ENCODE results near the gene CILP2. TPM values are rescaled to one million over a fixed set of nuclear protein-coding genes. Genes with fewer than 3 reads are reported as not detected.

Gene CILP2
- total RNA-seq, 3 donors from 2014 or later: 0.09 TPM; not detected in 2

GRCh38 chr19:19508217-19508616 is 29.8 kb upstream of the CILP2 start:
- peaks cover 3% of the 10 kb centered on the region for H3K36me3 ChIP-seq (ENCODE audit: low read depth)
- H3K4me1 ChIP-seq (ENCODE audit: low read depth): peaks cover 6% of the 10 kb centered on the region
- intact Hi-C loops (cut with DNase I, micrococcal nuclease): no loop called here
- ATAC-seq (peak; percentile 6), DNase-seq (peak in 1 of 3 donors; percentile 31)
- H3K4me3 ChIP-seq: no peak overlapping the region
- no peaks in the 10 kb centered on the region for H3K9me3 ChIP-seq
- TF ChIP-seq CTCF (IDR thresholded peaks at IDR 0.05): no peak

DNA sequence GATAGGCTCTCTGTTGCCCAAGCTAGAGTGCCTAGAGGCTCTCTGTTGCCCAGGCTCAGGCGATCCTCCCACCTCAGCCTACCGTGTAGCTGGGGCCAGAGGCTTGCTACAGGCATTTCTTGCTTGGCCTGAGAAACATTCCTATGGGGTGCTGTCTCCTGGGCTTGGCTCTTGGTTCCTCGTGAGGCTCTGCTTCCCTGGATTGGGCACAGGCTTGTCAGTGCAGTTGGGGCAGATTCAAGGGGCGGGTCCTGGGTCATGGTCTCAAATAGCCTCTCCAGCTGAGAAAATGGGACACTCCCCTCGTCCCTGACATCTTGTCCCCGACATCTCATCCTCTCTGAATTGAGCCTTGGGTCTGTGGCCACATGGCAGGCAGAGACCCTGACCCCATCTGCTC is 27.6 kb upstream of the CILP2 start:
- H3K4me1 ChIP-seq (ENCODE audit: low read depth): peaks cover 6% of the 10 kb centered on the region
- H3K9me3 ChIP-seq: no peaks in the 10 kb centered on the region
- H3K4me3 ChIP-seq: no peak overlapping the region
- intact Hi-C loops (cut with DNase I, micrococcal nuclease): no loop called here
- ATAC-seq (peak; percentile 7), DNase-seq (no peak)
- no peak for TF ChIP-seq CTCF (IDR thresholded peaks at IDR 0.05)
- H3K36me3 ChIP-seq (ENCODE audit: low read depth): peaks cover 3% of the 10 kb centered on the region

- Histone ChIP-seq H3K4me1 (ENCODE audit: low read depth) (peaks cover 19% of the 10 kb centered on the region), H3K9me3 (no peaks in the 10 kb centered on the region), H3K4me3 (no peak overlapping the region), H3K36me3 (ENCODE audit: low read depth) (no peaks in the 10 kb centered on the region)
- intact Hi-C loops (cut with DNase I, micrococcal nuclease): no loop called here
- peak in 1 of 3 donors; percentile 46 for DNase-seq
- ATAC-seq: no peak
- no peak for TF ChIP-seq CTCF (IDR thresholded peaks at IDR 0.05)
Observed at GRCh38 chr19:19513682-19514081, 24.4 kb upstream of the CILP2 start.

GRCh38 chr19:19514215-19514657 is 23.8 kb upstream of the CILP2 start:
- ATAC-seq: no peak
- no peak for TF ChIP-seq CTCF (IDR thresholded peaks at IDR 0.05)
- DNase-seq: peak; percentile 50 to 65 (median 64)
- no peak overlapping the region for H3K4me3 ChIP-seq
- intact Hi-C loops (cut with DNase I, micrococcal nuclease): no loop called here
- no peaks in the 10 kb centered on the region for H3K36me3 ChIP-seq (ENCODE audit: low read depth)
- peaks cover 19% of the 10 kb centered on the region for H3K4me1 ChIP-seq (ENCODE audit: low read depth)
- H3K9me3 ChIP-seq: no peaks in the 10 kb centered on the region

DNA sequence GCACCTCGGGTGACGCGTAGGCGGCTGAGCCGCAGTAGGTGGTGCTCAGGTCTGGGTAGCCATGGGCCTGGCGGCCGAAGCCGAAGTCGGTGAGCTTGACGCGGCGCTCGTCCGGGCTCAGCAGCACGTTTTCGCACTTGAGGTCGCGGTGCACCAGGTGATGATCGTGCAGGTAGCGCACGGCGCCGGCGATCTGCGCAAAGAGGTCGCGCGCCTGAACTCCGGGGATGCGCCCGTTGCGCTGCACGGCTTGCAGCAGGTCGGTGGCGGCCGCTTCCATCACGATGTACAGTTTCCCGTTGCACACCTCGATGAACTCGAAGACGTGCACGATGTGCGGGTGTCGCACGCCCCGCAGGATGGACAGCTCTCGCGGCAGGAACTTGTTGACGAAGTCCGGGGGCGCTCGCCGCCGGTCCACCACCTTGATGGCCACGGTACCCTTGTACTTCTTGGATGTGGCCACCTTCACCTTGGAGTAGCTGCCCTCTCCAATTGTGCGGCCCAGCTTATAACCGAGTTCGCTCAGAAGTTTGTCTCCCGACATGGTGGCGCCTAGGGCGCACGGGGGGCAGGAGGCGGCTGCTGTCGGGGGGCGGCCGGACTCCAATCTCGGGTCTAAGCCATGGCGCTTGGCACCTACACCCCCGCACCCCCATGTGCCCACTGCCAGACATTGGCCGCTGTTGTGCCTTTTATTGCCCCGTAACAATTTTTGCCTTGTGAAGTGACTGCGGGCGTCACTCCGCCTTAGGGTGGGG is 23.0 kb upstream of the CILP2 start, which contains the start of gene TSSK6:
TSS of gene TSSK6 (minus strand) at position 668 of the 761 bp plus-strand sequence. CDS start at position 547, 121 bp downstream.
- ATAC-seq: no peak
- peak within 1 kb of the TSS; percentile 59 for H3K4me3 ChIP-seq
- peak in 1 of 3 donors; percentile 67 for DNase-seq
- no peaks in the 10 kb centered on the region for H3K9me3 ChIP-seq
- H3K4me1 ChIP-seq (ENCODE audit: low read depth): peaks cover 19% of the 10 kb centered on the region
- H3K36me3 ChIP-seq (ENCODE audit: low read depth): no peaks in the 10 kb centered on the region
- TF ChIP-seq CTCF (IDR thresholded peaks at IDR 0.05): no peak
- intact Hi-C loops (cut with DNase I, micrococcal nuclease): no loop called here
